Right ventricle myocardium inferior (tissue), 1 donor: ENCODE results near the gene HSP90B1. TPM values are rescaled to one million over a fixed set of nuclear protein-coding genes. Genes with fewer than 3 reads are reported as not detected.

Source experiments
- ATAC-seq: fragments of 200-7000 bp; cut with Tn5 transposase; one replicate; pipeline ENCODE4 v1.9.1; 2020; ENCODE audit warnings: mild to moderate bottlenecking, moderate library complexity
- DNase-seq: peaks from one replicate; pipeline ENCODE4 v3.0.0; 2021; ENCODE audit errors: missing footprints
- intact Hi-C: fragments of 100-400 bp; cut with DNase I; formaldehyde crosslinking; loops from one replicate; pipeline ENCODE4 v1.11.0; 2022
- total RNA-seq: library from RNA; stranded (reverse); fragmentation: NEBNext Ultra II Directional; extraction: Animal tissue kit (Norgen Biotek cat#: 25700); gene quantifications from one replicate; pipeline ENCODE4 v1.2.1, GENCODE V29; 2021
- donor health status: DM: no; HTN: yes; CAD: no; lungs with severe emphysema.

The HSP90B1 gene
- total RNA-seq, 1 donor from 2014 or later = 402 TPM

DNA sequence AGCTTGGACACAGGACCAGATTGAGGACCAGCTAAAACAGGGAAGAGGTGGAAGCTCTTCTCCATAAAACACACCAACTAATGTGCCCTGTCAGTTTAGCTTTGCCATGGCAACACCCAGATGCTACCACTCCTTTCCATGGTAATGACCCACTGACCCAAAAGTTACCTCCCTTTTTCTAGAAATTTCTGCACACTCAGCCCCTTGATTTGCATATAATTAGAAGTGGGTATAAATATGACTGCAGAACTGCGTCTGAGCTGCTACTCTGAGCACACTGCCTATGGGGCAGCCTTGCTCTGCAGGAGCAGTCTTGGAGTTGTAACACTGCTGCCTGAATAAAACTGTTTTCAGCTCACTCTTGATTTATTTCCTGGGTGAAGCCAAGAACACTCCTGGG is 32.3 kb downstream of the HSP90B1 start:
- DNase-seq (no peak), ATAC-seq (no peak)
- intact Hi-C loops = no loop called here

DNA sequence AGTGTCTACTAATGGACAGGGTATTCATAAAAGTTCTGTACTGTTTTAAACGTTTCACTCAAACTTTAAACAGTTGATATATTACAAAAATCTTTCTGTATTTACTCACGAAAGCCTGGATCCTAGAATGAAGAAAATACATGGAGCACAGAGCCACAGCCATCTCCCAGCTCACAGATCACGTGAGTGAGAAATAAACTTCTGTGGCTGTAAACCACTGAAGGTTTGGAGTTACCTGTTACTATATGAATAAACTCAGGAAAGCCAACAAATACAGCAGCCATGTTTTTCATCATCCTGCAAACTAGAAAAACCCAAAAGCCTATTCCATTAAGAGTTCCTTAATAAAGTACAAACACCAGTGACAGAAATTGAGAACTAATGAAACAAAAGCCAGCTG is 34.6 kb downstream of the HSP90B1 start:
- intact Hi-C loops = loop anchor here (2.0 kb wide), 1 partner anchor 100 kb away; the partner anchor contains the start of gene HCFC2
- ATAC-seq (no peak), DNase-seq (no peak)

DNA sequence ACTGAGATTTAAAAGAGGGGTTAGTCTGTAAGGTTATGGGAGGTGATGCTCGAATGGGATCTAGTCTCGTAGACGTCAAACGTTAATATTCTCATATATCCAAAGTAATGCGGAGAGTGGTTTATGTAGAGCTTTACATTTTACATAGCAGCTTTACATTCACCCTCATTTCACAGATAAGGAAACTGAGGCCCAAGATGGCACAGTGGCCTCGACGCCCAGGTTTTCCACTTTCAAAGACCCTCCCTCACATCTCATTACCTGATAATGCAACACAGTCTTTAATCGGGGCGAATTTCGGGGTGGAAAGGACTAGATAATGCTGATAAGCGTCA is 35.0 kb downstream of the HSP90B1 start:
- DNase-seq (no peak), ATAC-seq (no peak)
- intact Hi-C loops = loop anchor here (2.0 kb wide), 1 partner anchor 100 kb away; the partner anchor contains the start of gene HCFC2

DNA sequence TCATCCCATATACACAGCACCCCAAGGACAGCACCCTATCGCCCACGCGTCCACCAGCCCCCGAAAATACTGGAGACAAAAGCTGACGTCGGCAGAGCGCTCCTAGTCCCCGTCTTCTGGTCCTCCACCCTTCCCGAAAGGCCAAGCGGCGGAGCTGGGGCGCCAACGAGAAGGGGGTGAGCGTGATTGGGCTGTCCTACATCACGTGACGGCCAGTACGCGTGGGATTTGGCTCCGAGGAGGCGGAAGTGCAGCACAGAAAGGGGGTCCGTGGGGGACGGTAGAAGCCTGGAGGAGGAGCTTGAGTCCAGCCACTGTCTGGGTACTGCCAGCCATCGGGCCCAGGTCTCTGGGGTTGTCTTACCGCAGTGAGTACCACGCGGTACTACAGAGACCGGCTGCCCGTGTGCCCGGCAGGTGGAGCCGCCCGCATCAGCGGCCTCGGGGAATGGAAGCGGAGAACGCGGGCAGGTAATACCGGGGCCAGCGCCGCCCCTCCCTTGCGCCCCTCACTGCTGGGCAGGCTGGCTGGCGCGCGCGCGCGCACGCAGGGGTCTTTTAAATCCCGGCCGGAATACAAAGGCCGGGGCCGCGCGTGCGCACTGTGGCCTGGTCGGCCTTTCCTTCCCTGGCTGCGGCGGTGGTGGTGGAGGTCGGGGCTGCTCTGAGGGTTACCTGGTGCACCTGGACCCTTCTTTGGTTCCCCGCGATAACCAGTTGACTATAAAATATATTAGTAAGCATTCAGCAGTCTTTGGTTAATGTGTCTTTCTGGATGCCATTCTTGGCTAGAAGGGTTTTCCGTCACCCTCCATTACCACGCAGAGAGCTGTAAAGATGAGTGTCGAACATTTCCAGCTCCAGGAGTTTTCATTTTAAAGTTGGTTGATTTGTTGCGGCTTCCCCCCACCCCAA is 35.6 kb downstream of the HSP90B1 start, which contains the start of gene TDG:
Gene TDG (plus strand): TSS at position 283 of the 915 bp plus-strand sequence. CDS start 166 bp downstream, at position 449.
- intact Hi-C loops = loop anchor here (2.0 kb wide), 1 partner anchor 99 kb away; the partner anchor contains the start of gene HCFC2
- peak; percentile 98 for ATAC-seq
- DNase-seq = peak; percentile 99

DNA sequence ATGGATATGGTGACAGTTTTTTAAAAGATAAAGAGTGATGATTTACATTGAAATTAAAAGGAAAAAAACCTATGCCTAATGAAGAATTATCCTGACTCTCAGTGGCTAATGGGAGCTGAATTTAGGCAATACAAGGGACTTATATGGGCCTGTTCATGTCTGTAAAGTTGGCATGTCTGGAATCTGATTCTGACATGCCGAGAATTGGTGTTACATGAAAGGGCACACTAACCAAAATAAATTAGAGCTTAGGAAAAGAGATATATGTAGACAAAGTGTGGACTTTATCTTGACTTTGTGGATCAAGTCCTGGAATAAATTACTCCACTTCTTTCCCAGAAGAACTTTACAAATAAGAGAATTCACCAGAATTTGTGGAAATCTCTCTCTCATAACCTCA is 36.5 kb downstream of the HSP90B1 start:
- DNase-seq = no peak
- intact Hi-C loops = no loop called here
- ATAC-seq = no peak

DNA sequence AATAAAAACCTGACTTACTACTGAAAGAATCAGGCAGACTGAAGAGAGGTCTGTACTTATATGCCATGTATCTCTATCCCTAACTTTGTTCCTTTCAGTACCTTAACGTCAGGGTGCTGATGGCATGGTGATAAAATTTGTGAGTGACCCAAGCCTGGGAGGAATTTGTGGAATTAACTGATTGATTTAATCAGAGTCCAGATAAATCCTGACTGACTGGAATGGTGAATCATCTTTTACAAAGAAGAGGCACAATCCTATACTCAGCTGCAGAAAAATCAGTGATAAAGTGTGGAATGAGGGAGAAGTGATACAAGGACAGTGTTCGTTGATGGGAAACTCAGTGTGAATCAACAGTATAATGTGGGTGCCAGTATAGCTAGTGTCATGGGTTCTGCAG is 39.2 kb downstream of the HSP90B1 start:
- no peak for ATAC-seq
- no peak for DNase-seq
- intact Hi-C loops = no loop called here

DNA sequence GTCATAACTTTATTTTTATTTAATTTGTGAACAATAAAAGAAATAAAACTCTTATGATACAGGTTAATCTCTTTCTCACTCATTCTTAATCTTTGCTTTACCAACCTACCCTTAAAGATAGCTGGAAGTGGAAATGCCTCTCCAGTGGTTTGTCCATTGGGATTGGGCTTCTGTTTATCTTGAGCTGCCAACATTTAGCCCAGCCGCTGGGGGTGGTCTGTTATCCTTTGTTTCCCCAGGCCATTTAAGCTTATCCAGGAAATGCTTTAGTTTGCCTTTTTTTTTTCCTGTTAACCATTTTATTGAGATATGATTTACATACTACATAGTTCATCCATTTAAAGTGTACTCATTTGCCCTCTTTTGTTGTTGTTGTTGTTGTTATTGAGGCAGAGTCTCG is 43.7 kb downstream of the HSP90B1 start:
- intact Hi-C loops = no loop called here
- ATAC-seq = no peak
- DNase-seq = no peak

DNA sequence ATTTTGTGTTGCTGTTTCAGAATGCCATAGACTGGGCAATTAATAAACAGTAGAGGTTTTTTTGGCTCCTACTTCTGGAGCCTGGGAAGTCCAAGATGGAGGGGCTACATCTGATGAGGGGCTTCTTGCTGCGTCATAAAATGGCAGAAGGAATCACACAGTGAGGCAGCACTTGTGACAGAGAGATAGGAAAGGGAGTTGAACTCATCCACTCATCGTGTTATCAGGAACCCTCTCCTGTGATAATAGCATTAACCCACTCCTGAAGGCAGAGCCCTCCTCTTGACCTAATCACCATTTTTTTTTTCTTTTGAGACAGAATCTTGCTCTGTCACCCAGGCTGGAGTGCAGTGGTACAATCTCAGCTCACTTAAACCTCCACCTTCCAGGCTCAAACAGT is 45.2 kb downstream of the HSP90B1 start:
- ATAC-seq (no peak), DNase-seq (no peak)
- intact Hi-C loops = no loop called here

DNA sequence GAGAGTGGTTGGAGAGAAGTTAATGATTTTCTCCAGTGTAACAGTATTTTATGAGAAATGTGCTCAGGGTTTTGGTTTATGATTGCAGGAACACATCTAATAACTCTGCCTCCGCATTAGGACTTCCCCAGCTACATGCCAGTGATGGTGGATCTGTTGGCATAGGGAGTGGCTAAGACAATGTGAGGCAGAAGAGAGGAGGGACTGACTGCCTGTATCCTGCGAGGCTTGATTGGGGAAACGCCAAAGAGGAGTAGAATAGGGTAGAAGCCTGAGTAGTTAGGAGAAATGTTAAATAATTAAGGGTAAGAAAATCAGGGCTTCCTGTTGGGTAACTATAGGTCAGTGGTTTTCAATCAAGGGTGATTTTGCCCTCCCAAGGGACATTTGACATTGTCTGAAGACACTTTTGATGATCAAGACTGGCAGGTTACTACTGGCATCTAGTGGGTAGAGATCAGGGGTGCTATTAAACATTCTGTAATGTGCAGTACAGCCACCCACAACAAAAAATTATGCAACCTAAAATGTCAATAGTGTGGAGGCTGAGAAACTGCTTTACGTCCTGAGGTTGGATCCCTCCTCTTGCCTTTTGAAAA is 48.3 kb downstream of the HSP90B1 start:
- no peak for DNase-seq
- no peak for ATAC-seq
- intact Hi-C loops = no loop called here

DNA sequence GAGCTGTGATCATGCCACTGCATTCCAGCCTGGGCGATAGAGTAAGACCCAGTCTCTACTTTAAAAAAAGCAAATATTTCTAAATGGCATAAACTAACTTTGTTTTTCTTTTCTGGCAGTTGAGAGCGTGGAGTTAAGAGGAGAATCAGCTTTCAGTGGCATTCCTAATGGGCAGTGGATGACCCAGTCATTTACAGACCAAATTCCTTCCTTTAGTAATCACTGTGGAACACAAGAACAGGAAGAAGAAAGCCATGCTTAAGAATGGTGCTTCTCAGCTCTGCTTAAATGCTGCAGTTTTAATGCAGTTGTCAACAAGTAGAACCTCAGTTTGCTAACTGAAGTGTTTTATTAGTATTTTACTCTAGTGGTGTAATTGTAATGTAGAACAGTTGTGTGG is 56.6 kb downstream of the HSP90B1 start:
- intact Hi-C loops = no loop called here
- DNase-seq (no peak), ATAC-seq (no peak)

DNA sequence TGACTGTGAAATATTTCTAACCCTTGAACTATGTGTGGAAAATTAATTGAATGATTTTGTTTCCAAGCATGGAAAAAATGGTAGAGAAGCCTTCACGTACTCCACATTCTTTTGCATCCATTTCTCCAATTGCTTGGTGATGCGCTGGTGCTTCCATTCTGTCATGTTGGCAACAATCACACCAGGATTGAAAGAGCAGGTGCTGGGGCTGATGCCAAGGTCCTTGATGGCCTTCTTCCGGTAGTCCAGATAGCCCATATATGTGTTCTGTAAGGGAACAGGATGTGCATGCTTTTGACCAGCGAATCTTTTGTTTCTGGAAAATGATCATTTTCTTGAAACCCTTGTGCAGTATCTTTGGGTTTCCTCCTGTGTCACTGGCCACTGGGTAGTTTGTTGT is 64.0 kb downstream of the HSP90B1 start:
- ATAC-seq = no peak
- intact Hi-C loops = no loop called here
- DNase-seq = no peak

DNA sequence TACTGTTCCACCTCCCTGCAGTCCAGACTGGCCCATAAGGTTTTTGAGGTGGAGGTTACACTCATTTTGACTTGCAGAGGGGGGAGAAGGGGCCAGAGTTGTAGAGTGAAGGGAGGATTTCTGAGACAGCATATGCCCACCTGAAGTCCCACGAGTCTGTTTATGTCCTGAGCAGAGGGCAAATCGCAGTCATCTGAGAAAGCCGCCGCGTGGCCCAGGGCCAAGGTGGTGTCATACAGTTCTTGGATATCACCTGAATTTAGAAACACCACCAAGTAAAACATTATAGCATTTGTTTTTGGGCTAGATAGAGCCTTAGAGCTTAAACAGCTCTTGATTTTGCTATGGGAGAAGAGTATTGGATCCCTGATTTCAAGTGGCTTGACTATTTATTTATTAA is 66.4 kb downstream of the HSP90B1 start:
- DNase-seq (peak; percentile 68), ATAC-seq (no peak)
- intact Hi-C loops = loop anchor here (5.0 kb wide), 1 partner anchor 61 kb away; no protein-coding TSS in a partner anchor

DNA sequence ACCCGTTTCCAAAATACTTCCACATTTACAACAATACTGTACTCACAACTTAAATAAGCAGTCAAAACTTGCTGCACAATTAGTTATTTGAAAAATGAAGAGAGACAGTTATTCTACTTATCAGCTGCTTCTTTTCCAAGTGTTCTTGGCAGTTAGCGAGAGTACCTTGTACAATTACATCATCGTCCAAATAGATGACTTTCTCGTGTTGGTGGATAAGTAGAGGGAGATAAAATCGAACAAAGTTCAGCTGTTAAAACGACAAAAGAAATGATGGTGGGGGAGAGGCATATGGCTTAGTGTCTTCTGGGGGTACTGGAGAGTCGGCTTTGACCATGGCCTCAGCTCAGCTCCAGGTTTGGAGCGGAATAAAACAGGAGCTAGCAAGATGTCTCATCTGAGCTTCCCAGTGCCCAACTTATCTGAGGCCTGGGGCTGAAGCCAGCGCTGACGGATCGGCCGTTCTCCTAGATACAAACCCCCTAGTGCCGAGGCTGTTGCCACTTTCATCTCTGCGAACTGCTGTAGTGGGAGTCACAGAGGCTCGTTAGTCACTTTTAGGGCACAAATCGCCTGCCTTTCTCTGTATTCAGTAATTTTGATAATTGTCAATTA is 67.2 kb downstream of the HSP90B1 start:
- peak; percentile 89 for ATAC-seq
- peak; percentile 74 for DNase-seq
- intact Hi-C loops = loop anchor here (5.0 kb wide), 1 partner anchor 60 kb away; no protein-coding TSS in a partner anchor

Other genes with a start within 250 kb of the HSP90B1 start
- gene NT5DC3, start 89.2 kb upstream of the HSP90B1 start, total RNA-seq = 3.1 TPM
- 9.7 TPM for gene TDG, start 35.5 kb downstream of the HSP90B1 start, total RNA-seq
- 8.8 TPM for gene GLT8D2, start 119.8 kb downstream of the HSP90B1 start, total RNA-seq
- 9.5 TPM for gene HCFC2, start 134.1 kb downstream of the HSP90B1 start, total RNA-seq
- 39.8 TPM for gene NFYB, start 207.8 kb downstream of the HSP90B1 start, total RNA-seq